SK-N-SH treated with all-trans-retinoic acid at 6 μM for 48 hours (cell line): ENCODE results near the gene SARS2.

Experiments used
- CREB5 ChIP-seq: fragments of 250-450 bp; sonication (Bioruptor Pico); IDR thresholded peaks from 2 replicates; pipeline ENCODE4 v1.5.1; 2020; ENCODE audit warnings: low read depth, mild to moderate bottlenecking, moderate library complexity
- CSDC2 ChIP-seq: fragments of 250-450 bp; sonication (Bioruptor Pico); IDR thresholded peaks from 2 replicates; pipeline ENCODE4 v1.5.0; 2020; ENCODE audit warnings: mild to moderate bottlenecking, moderate library complexity
- RARB ChIP-seq: fragments of 250-450 bp; sonication (Bioruptor Pico); IDR thresholded peaks from 2 replicates; pipeline ENCODE4 v1.8.0; 2021; ENCODE audit warnings: mild to moderate bottlenecking, moderate library complexity
- SNAI2 ChIP-seq: fragments of 250-450 bp; sonication (Bioruptor Pico); IDR thresholded peaks from 2 replicates; pipeline ENCODE4 v1.5.0; 2020; ENCODE audit warnings: mild to moderate bottlenecking, moderate library complexity
- TOX ChIP-seq: fragments of 250-450 bp; sonication (Bioruptor Pico); IDR thresholded peaks from 2 replicates; pipeline ENCODE4 v1.8.0; 2021; ENCODE audit warnings: mild to moderate bottlenecking, moderate library complexity, borderline replicate concordance
- TSHZ2 ChIP-seq: fragments of 250-450 bp; sonication (Bioruptor Pico); IDR thresholded peaks from 2 replicates; pipeline ENCODE4 v1.5.0; 2020; ENCODE audit warnings: mild to moderate bottlenecking, moderate library complexity
- ZNF70 ChIP-seq: fragments of 450-650 bp; formaldehyde crosslinking; IDR thresholded peaks from 2 replicates; pipeline ENCODE4 v1.5.0; 2020; ENCODE audit warnings: mild to moderate bottlenecking, moderate library complexity

GRCh38 chr19:38956264-38956663, 25.7 kb upstream of the SARS2 start:
- TF ChIP-seq CSDC2 (CRISPR knock-in tag), result no peak
- no peak for TF ChIP-seq ZNF70 (CRISPR knock-in tag)
- TF ChIP-seq TOX (CRISPR knock-in tag), result no peak
- TF ChIP-seq SNAI2 (CRISPR knock-in tag), result no peak
- no peak for TF ChIP-seq CREB5 (CRISPR knock-in tag)
- TF ChIP-seq RARB, result no peak
- no peak for TF ChIP-seq TSHZ2 (CRISPR knock-in tag)
